ENCODE results near the gene DNAAF5. TPM values are rescaled to one million over a fixed set of nuclear protein-coding genes. Genes with fewer than 3 reads are reported as not detected.
"Not testable (repeated sequence)": the region's sequence is repeated elsewhere in the genome, so short reads cannot be mapped to it uniquely, and the experiment has no call there.

The DNAAF5 gene
- total RNA-seq, 1 experiment from 2014 or later = 37.6 TPM

DNA sequence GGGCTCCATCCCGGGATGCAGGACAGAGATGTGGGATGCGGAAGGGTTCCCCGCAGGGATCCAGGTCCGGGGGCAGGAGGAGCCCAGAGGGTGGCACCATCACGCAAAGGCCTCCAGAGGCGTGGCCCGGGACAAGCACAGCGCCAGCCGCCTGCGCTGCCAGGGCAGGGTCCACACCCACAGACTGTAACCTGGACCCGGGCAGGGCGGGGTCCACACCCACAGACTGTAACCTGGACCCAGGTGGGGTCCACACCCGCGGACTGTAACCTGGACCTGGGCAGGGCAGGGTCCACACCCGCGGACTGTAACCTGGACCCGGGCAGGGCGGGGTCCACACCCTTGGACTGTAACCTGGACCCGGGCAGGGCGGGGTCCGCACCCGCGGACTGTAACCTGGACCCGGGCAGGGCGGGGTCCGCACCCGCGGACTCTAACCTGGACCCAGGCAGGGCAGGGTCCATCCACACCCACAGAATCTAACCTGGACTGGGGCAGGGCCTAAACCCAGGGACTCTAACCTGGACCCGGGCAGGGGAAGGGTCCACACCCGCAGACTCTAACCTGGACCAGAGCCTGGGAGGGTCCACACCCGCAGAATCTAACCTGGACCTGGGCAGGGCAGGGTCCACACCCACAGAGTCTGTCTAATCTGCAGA is 68.3 kb downstream of the DNAAF5 start:
- CTCF ChIA-PET = no interaction called here
- POLR2A ChIA-PET = interaction anchor here (1.0 kb wide), 1 partner anchor 38 kb away, joined by 3 read pairs; no protein-coding TSS in a partner anchor

DNA sequence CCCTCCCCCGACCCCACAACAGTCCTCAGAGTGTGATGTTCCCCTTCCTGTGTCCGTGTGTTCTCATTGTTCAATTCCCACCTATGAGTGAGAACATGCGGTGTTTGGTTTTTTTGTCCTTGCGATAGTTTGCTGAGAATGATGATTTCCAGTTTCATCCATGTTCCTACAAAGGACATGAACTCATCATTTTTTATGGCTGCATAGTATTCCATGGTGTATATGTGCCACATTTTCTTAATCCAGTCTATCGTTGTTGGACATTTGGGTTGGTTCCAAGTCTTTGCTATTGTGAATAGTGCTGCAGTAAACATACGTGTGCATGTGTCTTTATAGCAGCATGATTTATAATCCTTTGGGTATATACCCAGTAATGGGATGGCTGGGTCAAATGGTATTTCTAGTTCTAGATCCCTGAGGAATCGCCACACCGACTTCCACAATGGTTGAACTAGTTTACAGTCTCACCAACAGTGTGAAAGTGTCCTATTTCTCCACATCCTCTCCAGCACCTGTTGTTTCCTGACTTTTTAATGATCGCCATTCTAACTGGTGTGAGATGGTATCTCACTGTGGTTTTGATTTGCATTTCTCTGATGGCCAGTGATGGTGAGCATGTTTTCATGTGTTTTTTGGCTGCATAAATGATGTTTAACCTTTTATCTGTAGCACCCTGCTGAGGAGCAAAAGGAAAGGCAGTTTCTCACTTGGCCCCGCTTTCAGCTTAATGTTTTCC is 70.1 kb downstream of the DNAAF5 start:
- CTCF ChIA-PET; H3K27me3 Mint-ChIP-seq (ENCODE audit: insufficient read depth, unreplicated experiment); H3K4me1 Mint-ChIP-seq (ENCODE audit: insufficient read depth, unreplicated experiment); POLR2A ChIA-PET; DNase-seq (ENCODE audit: unreplicated experiment); intact Hi-C loops (cut with micrococcal nuclease); H3K27ac Mint-ChIP-seq (ENCODE audit: low read depth, unreplicated experiment); H3K9me3 Mint-ChIP-seq (ENCODE audit: unreplicated experiment); H3K4me3 Mint-ChIP-seq (ENCODE audit: unreplicated experiment); H3K36me3 Mint-ChIP-seq (ENCODE audit: insufficient read depth, unreplicated experiment); BruUV-seq (replicated peaks): not testable (repeated sequence)

More for the DNA sequence above, 68.3 kb downstream of the DNAAF5 start:
- TF ChIP-seq CTCF (IDR thresholded peaks at IDR 0.05; ENCODE audit: unreplicated experiment) = no peak
- Mint-ChIP-seq H3K27me3 (ENCODE audit: insufficient read depth, unreplicated experiment) (no peaks in the 10 kb centered on the region), H3K4me1 (ENCODE audit: insufficient read depth, unreplicated experiment) (no peaks in the 10 kb centered on the region), H3K9me3 (ENCODE audit: unreplicated experiment) (no peaks in the 10 kb centered on the region), H3K4me3 (ENCODE audit: unreplicated experiment) (no peak overlapping the region), H3K27ac (ENCODE audit: low read depth, unreplicated experiment) (no peak overlapping the region), H3K36me3 (ENCODE audit: insufficient read depth, unreplicated experiment) (peaks cover 10% of the 10 kb centered on the region)
- intact Hi-C loops (cut with micrococcal nuclease) = no loop called here
- no TSS peak for BruUV-seq (replicated peaks)
- DNase-seq (ENCODE audit: unreplicated experiment) = no peak

GRCh38 chr7:798921-799470 is 72.5 kb downstream of the DNAAF5 start:
- POLR2A ChIA-PET = interaction anchor here (0.8 to 1.1 kb wide), 2 partner anchors 14 to 18 kb away, joined by 3 read pairs; no protein-coding TSS in a partner anchor
- H3K27ac Mint-ChIP-seq (ENCODE audit: low read depth, unreplicated experiment) = no peak overlapping the region
- CTCF ChIA-PET = interaction anchor here (1.1 to 1.4 kb wide), 2 partner anchors 12 to 77 kb away, joined by 3 to 4 read pairs; partner anchors contain the start of gene GET4
- no peaks in the 10 kb centered on the region for H3K4me1 Mint-ChIP-seq (ENCODE audit: insufficient read depth, unreplicated experiment)
- no peak overlapping the region for H3K4me3 Mint-ChIP-seq (ENCODE audit: unreplicated experiment)
- intact Hi-C loops (cut with micrococcal nuclease) = no loop called here
- no TSS peak for BruUV-seq (replicated peaks)
- no peaks in the 10 kb centered on the region for H3K27me3 Mint-ChIP-seq (ENCODE audit: insufficient read depth, unreplicated experiment)
- no peak for TF ChIP-seq CTCF (IDR thresholded peaks at IDR 0.05; ENCODE audit: unreplicated experiment)
- H3K9me3 Mint-ChIP-seq (ENCODE audit: unreplicated experiment) = no peaks in the 10 kb centered on the region
- H3K36me3 Mint-ChIP-seq (ENCODE audit: insufficient read depth, unreplicated experiment) = peaks cover 4% of the 10 kb centered on the region
- DNase-seq (ENCODE audit: unreplicated experiment) = no peak

DNA sequence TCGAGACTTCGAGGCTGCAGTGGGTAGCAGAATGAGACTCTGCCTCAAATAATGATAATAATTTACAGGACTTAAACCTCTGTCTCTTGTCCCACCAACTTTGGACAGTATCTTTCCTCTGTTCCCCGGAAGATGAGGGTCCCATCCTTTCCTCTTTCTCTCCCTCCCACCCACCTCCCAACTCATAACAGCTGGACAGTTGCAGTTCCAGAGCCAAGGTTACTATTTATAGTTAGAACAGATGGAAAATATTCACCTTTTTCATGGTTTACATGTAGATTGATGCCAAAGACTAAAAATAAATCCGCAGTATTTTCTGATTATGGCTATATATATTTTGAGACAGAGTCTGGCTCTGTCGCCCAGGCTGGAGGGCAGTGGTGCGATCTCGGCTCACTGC is 74.2 kb downstream of the DNAAF5 start:
- ChIA-PET POLR2A (no interaction called here), CTCF (interaction anchor here (1.0 to 1.2 kb wide), 2 partner anchors 10 to 73 kb away, joined by 3 to 4 read pairs; no protein-coding TSS in a partner anchor)
- no peaks in the 10 kb centered on the region for H3K9me3 Mint-ChIP-seq (ENCODE audit: unreplicated experiment)
- H3K27ac Mint-ChIP-seq (ENCODE audit: low read depth, unreplicated experiment) = no peak overlapping the region
- H3K27me3 Mint-ChIP-seq (ENCODE audit: insufficient read depth, unreplicated experiment) = no peaks in the 10 kb centered on the region
- no peaks in the 10 kb centered on the region for H3K36me3 Mint-ChIP-seq (ENCODE audit: insufficient read depth, unreplicated experiment)
- BruUV-seq (replicated peaks) = no TSS peak
- no peaks in the 10 kb centered on the region for H3K4me1 Mint-ChIP-seq (ENCODE audit: insufficient read depth, unreplicated experiment)
- no peak overlapping the region for H3K4me3 Mint-ChIP-seq (ENCODE audit: unreplicated experiment)
- intact Hi-C loops (cut with micrococcal nuclease) = no loop called here
- DNase-seq (ENCODE audit: unreplicated experiment) = no peak
- no peak for TF ChIP-seq CTCF (IDR thresholded peaks at IDR 0.05; ENCODE audit: unreplicated experiment)

- H3K36me3 Mint-ChIP-seq (ENCODE audit: insufficient read depth, unreplicated experiment); intact Hi-C loops (cut with micrococcal nuclease); DNase-seq (ENCODE audit: unreplicated experiment); H3K9me3 Mint-ChIP-seq (ENCODE audit: unreplicated experiment); H3K27ac Mint-ChIP-seq (ENCODE audit: low read depth, unreplicated experiment); H3K4me1 Mint-ChIP-seq (ENCODE audit: insufficient read depth, unreplicated experiment); BruUV-seq (replicated peaks); POLR2A ChIA-PET; H3K4me3 Mint-ChIP-seq (ENCODE audit: unreplicated experiment); H3K27me3 Mint-ChIP-seq (ENCODE audit: insufficient read depth, unreplicated experiment): not testable (repeated sequence)
- CTCF ChIA-PET = interaction anchor here (0.7 to 1.2 kb wide), 2 partner anchors 72 to 704 kb away, joined by 3 to 4 read pairs; no protein-coding TSS in a partner anchor
Observed at GRCh38 chr7:801351-801750, 74.9 kb downstream of the DNAAF5 start.
